ENCODE data around the gene IGLON5. TPM values are rescaled to one million over a fixed set of nuclear protein-coding genes. Genes with fewer than 3 reads are reported as not detected.

The IGLON5 gene
- total and polyA plus RNA-seq, 2 experiments from 2014 or later, result 5.0 to 29.1 TPM

DNA sequence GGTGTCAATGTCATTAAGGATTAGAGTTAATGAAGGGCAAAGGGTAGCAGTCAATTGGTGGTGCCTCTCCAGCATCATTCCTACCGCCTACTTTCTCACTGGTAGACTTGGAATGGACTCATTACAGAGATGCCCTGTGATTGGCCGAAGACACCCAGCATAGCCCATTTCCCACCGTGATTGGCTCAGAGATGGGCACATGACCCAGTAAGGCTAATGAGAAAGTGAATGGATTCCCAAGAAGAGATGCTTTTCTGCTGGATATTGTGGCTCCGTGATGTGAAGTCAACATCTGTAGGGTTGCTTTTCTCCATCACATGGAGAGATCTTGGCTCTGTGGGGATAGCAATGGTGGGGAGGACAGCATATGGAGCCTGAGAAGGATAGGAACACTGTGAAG, 18.9 kb downstream of the IGLON5 start:
- 0 out of 2 replicates have a peak, but pooled peaks cover 6% of the 10 kb centered on the region for H3K36me3 ChIP-seq (ENCODE audit: insufficient read depth)
- no peak overlapping the region for H3K4me3 Mint-ChIP-seq
- 0 out of 2 replicates have a peak, but pooled peaks cover 2% of the 10 kb centered on the region for H4K20me1 ChIP-seq (replicated peaks; ENCODE audit: insufficient read depth)
- no peak overlapping the region for H3K4me2 ChIP-seq
- peaks cover 18% of the 10 kb centered on the region for H3K4me1 Mint-ChIP-seq
- DNase-seq (ENCODE audit: low spot score) (no peak), ATAC-seq (no peak)
- H3K9me3 Mint-ChIP-seq, result no peaks in the 10 kb centered on the region; the same call in 1 of the 3 replicates
- no peaks in the 10 kb centered on the region for H3K79me2 ChIP-seq (replicated peaks; ENCODE audit: insufficient read depth)
- 0 out of 2 replicates have a peak, but pooled peaks cover 3% of the 10 kb centered on the region for H3K9me2 ChIP-seq (ENCODE audit: insufficient read depth)
- H3K4me3 ChIP-seq, result no peak overlapping the region
- no peak overlapping the region for H3K27ac ChIP-seq (ENCODE audit: low read depth)
- TF ChIP-seq EZH2 (IDR thresholded peaks at IDR 0.05; ENCODE audit: low read depth, unreplicated experiment) (no peak), ZNF331 (CRISPR knock-in tag; IDR thresholded peaks at IDR 0.05; ENCODE audit: low read depth) (no peak), CREB1 (CRISPR knock-in tag; IDR thresholded peaks at IDR 0.05; ENCODE audit: low read depth) (no peak), ZNF114 (CRISPR knock-in tag; IDR thresholded peaks at IDR 0.05) (no peak), ZNF462 (CRISPR knock-in tag; IDR thresholded peaks at IDR 0.05) (no peak), POLR2AphosphoS5 (IDR thresholded peaks at IDR 0.05; ENCODE audit: low read depth) (no peak), EZH2phosphoT487 (IDR thresholded peaks at IDR 0.05; ENCODE audit: unreplicated experiment) (no peak), NANOG (IDR thresholded peaks at IDR 0.05; ENCODE audit: borderline replicate concordance) (no peak), ETS1 (IDR thresholded peaks at IDR 0.05) (no peak), REST (IDR thresholded peaks at IDR 0.05; ENCODE audit: unreplicated experiment) (no peak)
- TF ChIP-seq, protein P1, sequence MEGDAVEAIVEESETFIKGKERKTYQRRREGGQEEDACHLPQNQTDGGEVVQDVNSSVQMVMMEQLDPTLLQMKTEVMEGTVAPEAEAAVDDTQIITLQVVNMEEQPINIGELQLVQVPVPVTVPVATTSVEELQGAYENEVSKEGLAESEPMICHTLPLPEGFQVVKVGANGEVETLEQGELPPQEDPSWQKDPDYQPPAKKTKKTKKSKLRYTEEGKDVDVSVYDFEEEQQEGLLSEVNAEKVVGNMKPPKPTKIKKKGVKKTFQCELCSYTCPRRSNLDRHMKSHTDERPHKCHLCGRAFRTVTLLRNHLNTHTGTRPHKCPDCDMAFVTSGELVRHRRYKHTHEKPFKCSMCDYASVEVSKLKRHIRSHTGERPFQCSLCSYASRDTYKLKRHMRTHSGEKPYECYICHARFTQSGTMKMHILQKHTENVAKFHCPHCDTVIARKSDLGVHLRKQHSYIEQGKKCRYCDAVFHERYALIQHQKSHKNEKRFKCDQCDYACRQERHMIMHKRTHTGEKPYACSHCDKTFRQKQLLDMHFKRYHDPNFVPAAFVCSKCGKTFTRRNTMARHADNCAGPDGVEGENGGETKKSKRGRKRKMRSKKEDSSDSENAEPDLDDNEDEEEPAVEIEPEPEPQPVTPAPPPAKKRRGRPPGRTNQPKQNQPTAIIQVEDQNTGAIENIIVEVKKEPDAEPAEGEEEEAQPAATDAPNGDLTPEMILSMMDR (conservative IDR thresholded peaks at IDR 0.05; ENCODE audit: low read depth in 2 of 2), result no peak
- H3K27ac Mint-ChIP-seq, result no peak overlapping the region
- no peak overlapping the region for H2AFZ ChIP-seq
- peaks cover 47% of the 10 kb centered on the region for H3K36me3 Mint-ChIP-seq (ENCODE audit: low read depth)
- H3K27me3 Mint-ChIP-seq (ENCODE audit: insufficient read depth, low read depth, poor library complexity), result peaks cover 20% of the 10 kb centered on the region
- H3K4me1 ChIP-seq (ENCODE audit: insufficient read depth), result peaks cover 10% of the 10 kb centered on the region; the same call in 1 of the 2 replicates
- H3F3A ChIP-seq (replicated peaks; ENCODE audit: low read depth), result no peaks in the 10 kb centered on the region
- peaks cover 17% of the 10 kb centered on the region for H3K27me3 ChIP-seq (ENCODE audit: insufficient read depth)

Data from GM23338 (cell line).